Activated CD4-positive, alpha-beta T cell treated with anti-CD3 and anti-CD28 coated beads, Interleukin-10, Interleukin-2, amounts not matched to agents 100 ng/mL and 50 ng/mL, durations not matched to agents 16 hours and 8 hours (primary cell): ENCODE results near the gene MAFB.

Experiments used
- DNase-seq: peaks from one replicate; pipeline ENCODE4 v3.0.0-alpha.2; 2020

MAFB gene

DNA sequence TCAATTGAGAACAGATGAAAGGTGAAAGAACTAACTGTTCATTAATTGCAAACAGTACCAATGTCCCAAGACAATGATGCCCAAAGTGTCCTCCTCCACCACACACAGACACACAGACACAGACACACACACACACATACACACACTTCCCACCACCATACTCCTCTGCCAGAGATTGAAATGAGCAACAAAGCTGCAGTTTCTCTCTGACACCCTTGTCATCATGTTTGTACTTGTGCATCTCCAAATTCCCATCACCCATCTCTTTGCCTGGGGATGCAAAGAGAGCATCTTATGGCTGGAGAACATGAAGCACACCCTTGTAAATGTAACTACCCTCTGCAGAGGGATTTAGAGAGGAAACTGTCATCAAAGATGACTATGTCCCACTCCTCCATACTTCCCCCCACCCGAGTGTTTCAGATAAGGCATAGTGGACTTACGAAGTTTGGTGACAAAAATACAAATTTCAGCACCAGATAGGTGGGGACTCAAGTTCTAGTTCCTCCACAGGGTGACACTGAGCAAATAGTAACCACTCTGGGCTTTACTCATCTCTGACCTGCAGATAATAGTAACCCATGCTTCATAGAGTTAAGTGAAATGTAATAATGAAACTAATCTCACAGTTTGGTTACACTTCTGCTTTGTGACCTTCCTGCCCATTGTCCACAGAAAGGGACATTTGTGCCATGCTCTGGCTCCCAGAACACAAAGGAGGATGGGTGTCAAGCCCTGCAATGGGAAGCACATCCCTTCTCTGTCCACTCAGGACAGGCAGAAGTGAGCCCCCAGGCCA is 8.7 kb downstream of the MAFB start:
- DNase-seq: no peak

DNA sequence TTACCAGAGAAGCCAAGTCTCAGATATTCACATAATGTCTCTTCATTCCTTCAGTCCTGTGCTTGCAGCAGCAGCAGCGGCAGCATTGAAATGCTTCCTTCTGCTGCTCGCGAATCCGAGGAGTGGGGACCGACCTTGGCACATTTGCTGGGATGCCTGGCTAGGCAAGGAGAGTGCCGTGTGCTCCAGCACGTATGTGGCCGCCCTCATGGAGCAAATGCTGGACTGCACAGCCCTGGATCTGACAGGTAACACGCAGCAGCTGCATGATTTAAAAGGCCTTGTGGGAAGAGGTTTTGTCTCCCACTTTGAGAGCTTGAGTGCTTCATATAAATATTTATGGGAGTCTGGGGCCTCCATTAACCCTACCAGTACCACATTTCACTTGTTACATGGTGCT is 9.9 kb downstream of the MAFB start:
- no peak for DNase-seq

DNA sequence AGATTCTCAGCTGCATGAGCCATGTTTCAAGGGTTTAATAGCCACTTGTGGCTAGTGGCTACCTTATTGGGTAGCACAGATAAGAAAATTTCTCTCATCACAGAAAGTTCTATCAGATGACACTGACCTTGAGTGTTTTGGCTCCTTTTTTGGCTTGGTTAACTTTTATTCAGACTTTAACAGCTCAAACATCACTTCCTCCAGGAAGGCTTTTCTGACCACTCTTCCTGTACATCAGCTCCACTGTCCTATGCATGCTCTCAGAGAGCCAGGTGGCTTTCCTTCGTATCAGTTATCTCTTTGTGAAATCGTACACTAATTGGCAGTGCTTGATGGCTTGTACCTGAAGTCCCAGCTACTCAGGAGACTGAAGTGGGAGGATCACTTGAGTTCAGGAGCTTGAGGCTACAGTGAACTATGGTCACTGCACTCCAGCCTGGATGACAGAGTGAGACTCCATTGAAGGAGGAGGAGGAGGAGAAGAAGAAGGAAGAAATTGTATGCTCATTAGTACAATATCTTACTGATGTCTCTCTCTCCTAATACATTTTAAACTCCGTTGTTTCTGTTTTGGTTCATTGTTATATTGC is 10.7 kb downstream of the MAFB start:
- no peak for DNase-seq

DNA sequence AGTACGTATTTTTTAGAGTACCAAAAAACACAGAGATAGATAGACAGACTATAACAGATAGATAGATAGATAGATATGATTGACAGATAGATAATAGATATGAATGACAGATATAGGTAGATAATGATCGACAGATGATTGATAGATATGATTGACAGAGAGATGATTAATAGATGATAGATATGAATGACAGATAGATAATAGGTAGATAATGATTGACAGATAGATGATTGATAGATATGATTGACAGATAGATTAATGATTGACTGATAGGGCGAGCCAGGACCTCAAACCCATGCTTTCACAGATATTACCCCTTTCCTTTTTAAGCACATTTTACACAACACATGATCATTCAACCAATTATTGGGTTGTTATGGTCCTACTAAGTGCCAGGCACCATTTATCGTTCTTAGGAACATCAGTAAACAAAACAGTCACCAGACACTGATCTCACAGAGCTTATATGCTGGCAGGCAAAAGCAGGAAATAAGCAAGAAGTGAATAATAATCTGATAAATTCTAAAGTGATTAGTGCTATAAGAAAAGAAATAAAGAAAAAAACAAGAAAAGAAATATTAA is 11.6 kb downstream of the MAFB start:
- DNase-seq: no peak

DNA sequence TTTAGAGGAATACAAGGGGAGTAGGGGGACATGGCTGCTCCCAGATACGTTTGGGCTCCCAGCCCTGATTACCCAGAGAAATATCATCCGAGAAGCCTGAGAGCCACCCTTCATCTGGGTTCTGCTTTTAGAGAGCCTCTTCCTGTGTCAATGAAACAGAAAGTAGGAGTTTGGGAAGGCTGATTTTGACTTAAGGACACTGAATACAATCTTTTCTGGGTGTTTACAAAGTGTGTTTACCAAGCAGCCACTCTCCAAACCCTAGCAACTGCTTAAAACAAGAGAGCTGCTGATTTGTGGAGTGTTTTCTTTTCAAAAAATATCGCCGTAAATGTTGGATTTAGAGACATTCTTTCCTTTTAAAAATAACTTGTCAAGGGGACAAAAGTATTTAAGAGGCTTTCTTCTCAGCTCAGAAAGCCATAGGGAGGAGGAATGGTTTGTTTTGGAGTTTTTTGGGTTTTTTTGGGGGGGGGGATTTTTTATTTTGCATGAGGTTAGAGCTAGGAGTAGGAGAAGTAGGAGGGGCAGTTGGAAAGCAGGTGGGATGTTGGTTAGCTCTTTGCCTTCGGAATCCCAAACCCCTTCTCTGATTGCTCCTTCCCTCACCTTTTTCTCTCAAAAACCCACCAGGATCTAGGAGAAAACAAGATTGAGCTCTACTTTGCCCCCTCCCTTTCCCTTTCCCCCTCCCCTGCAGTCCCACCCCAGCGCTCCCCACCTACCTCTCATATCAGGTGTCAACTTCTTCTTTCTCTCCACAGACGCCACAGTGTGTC is 12.4 kb downstream of the MAFB start:
- no peak for DNase-seq

DNA sequence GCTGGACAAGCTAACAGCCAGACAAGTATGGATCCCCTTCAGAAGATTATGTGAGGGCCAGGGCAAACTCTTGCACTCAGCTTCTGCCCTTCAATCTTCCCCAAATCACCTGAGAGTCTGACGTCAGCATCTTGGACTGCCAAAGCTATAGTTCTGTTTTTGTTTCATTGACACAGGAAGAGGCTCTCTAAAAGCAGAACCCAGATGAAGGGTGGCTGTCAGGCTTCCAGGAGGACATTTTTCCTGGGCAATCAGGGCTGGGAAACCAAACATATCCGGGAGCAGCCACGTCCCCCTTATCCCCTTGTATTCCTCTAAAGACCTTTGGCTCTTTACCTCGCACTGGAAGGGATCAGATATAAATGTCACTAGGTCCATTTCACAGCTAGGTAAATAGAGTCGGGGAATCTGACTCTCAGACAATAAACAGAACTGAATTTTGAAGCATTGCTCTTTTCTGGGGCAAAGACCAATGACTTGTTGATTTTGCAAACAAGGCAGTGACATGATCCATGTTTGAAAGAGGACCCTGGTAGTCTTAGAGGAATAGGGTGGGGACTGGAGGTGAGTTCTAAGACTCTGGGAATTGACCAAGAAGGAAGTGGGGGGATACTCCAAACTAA is 13.3 kb downstream of the MAFB start:
- DNase-seq: no peak

DNA sequence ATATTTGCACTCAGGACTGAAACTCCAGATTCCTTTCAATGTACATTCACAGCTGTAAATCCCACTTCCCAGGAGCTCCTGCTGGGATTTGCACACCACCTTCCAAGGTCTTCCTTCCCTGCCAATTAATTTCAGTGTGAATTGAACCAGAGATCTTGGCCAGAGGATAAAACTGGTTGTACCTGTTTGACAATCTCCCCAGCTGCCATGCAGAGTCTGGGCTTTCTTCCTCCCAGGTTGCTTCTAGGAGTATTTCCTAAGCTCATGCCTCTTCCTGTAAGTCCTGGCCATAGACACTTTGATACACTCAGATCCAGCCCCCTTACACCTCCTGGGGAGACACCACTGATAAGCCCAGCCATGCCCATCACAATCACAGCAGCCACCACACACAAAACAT is 15.6 kb downstream of the MAFB start:
- DNase-seq: no peak

DNA sequence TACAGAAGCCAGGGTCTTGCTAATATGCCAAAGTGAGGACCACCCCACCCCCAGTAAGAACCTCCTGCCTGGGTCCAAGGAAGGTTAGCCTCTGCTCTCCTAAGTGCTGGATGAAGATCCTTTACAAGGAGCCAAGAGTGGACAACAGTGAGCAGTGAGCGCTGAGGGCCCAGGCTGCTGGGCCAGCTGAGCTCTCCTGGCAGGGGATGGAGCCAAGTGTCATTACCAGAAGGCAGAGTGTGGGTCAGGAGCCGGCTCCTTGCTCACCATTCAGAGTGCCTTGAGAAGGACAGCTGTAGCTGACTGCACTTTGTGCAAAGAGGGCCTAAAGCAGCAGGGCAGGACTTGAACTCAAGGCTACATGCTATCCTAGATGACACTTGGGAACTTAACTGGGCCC is 16.9 kb downstream of the MAFB start:
- no peak for DNase-seq

DNA sequence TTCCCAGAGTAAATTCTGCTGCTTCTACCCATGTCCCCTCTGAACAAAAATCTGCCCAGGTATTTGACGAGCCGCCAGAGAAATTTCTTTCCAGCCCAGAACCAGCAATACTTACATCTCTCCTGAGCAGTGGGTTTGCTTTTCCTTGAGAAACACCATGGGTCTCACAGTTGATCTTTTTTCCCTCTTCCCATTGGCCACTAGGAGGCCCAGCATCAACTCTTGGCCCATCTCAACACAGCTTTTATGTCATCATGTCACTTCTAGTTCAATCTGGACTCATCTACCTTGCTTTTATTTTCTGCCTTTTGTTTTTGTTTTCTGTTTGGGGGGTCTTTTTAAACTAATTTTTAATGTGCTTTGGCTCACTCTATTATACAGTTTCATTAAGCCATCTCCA is 18.8 kb downstream of the MAFB start:
- no peak for DNase-seq

DNA sequence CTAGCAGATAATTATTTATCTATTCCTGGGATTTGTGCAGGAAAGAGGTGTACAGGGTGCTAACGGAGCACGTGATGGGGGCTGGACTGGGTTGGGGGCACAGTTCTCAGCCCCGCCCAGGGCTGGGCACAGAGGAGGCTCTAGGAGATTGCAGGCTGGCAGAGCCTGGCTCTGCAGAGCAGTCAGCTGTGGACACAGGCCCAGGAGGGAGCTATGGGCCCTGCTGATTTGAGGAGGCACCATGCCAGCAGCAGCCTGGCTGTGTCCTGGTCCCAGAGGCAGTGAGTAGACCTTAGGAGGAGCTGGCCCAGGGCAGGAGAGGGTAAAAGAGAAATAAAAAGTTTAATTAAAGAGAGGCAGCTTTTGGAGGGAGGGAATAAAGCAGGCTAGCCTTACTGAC is 19.3 kb downstream of the MAFB start:
- no peak for DNase-seq

DNA sequence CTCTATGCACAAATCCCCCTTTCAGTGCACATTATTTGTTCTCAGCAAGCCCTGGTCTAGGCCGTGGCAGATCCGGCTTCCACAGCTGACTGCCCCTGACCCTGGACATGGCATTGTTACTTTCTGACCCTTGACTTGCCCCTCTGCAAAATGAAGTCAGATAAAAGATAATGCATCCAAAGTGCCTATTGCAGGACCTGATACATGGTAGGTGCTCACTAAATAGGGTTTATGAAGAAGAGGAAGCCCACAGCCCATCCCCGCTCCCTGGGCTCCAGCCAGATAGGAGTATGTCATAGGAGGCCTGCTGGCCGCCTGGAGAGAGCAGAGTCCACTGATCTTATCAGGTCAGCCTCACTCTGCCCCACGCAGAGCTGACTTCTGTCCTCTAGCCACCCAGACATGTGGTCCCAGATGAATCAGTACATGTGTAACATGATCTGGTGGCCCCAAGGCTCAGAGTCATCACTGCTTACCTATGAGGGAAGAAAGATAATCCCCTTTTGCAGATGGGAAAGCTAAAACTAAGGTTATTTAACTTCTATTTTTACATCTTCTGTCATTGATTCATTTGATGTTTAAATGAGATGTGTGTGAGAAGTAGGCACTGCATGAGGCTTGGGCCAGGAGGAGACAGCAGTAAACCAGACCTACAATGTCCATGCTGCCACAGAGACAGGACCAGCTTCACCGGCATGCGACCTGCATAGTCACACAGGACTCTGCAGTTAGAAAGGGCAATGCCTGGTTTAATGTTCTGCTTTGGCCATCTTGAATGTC is 20.4 kb downstream of the MAFB start:
- DNase-seq: no peak

DNA sequence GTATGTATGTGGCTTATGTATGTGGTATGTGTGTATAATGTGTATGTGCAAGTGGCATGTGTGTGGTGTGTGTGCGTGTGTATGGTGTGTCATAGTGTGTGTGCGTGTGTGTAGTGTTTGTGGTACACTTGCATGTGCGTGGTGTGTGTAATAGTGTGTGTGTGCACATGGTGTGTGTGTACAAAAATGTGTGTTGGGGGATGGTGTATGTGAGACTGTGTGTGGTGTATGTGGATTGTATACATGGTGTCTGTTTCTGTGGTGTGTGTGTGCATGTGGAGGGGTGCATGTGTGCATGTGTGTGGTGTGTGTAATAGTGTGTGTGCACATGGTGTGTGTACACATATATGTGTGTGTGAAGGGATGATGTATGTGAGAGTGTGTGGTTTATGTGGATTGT is 21.5 kb downstream of the MAFB start:
- DNase-seq: no peak

DNA sequence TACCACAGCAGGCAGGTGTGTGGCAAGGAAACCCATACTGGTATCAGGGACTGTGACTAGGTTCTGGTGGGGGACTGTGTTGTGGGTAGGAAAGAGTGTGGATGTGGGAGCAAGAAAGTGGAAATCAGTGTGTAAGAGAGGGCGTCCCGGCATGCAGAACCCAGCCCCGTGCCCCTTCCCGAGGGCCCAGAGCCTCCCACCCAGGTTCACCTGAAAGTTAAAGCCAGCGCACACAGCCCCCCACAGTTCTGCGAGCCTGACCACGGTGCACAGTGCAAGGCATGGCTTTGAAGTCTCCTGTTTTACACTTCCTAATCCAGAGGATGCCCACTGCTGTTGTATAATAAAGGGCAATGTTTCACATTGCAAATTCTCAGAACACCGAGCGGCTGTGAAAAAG is 22.7 kb downstream of the MAFB start:
- DNase-seq: no peak

DNA sequence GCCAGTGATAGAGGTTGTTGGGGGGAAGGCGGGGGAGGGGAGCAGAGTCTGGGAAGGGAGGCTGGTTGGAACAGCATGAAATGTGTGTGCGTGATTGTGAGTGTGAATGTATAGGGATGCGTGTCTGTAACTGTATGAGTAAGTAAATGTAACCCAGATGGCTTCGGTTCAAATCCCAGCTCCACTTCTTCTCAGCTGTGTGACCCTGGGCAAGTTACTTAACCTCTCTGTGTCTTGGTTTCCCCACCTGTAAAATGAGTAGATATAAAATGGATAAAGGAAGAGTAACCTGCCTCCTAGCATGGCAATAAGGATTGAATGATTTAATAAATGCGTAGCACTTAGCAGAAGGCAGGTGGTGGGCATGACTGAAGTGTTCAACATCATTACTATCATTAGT is 24.1 kb downstream of the MAFB start:
- no peak for DNase-seq

DNA sequence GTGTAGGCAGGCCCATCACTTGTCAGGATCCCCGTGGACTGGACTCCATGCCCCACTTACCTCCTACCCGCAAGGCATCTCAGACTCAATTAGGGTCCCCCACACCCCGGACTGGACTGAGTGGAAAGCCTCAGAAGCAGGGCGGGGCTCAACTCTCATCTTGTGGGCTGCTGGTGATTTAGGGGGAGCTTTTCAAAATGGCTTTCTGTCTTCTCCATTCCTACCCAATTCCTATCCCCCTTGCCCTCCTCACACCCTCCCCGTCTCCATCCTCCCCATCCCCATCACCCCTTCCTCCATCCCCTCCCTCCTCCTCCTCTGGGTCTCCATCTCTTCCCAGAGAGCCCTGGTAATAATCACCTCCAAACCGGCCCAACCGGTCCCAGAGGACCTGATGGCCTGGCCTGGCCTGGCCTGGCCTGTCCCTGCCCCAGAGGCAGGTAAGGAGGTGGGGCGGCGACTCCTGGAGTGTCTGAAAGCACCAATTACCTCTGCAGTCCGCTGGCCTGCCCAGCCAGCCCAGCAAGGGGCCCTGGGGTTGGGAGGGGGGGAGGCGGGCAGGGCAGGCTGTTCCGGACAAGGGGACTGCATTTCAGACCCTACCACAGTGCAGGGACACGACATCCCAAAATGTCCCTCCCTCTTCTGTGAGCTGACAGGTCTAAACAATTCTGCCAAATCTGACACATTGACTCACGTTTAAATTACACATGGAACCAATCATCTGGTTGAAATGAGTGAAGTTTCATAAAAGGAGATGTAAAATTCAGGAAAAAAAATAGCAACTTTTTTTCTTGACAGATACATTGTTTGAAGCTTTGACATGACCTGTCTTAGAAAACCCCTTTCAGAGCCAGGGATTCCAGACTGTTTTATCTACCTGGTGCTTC is 24.8 kb downstream of the MAFB start:
- no peak for DNase-seq

DNA sequence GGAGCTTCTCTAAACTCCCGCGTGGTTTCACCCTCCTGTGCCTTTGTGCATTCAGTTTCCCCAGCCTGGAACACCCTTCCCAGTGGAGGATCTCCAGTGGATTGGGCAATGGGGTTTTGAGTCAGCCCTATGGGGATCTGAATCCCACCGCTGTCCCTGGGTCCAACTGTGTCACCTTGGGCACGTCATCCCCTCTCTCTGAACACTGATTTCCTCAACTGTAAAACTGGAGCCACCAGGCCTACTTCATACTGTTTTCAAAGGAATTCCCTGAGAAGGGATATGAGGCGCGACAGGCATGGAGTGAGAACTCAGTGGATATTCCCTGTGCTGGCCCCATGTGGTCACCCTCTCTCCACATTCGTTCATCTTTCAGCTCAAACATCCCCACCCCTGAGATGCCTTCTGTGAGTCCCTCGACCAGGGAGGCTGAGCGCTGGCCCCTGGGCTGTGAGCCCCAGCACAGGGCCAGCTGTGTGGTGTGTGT is 25.7 kb downstream of the MAFB start:
- no peak for DNase-seq

DNA sequence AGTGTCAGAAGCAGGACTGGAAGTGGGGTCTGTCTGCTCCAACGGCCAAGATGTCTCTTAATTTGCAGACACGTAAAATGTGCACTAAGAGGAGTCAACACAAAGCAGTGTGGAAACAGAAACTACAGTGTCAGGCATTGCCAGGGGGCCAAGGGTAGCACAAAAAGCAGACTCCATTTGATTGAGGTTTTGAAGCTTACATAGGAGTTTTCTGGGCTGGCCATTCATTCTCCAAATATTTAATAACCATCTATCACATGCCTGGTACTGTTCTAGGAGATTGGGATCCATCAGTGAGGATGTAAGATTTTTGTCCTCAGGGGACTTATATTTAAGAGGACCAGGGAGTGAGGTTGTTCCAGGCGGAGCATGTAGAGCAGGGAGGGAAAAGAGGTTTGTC is 29.5 kb downstream of the MAFB start:
- no peak for DNase-seq

DNA sequence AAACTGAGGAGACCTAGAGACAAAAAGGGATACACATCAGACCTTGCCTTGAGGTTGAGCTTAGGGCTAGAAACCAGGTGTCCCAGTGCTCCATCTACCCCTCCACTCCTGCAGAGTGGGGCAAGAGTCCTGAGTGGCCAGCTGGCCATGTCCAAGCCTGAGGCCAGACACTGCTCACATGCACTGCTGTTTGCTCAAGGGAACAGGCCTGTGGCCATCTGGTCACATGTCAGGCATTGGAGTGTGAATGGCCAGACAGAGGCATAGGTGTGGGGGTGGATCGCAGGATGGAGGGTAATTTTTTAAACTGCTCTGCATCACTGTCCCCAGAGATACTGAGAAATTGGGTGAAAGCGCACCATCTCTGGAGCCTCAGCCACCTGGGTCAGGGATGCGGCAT is 30.5 kb downstream of the MAFB start:
- no peak for DNase-seq

DNA sequence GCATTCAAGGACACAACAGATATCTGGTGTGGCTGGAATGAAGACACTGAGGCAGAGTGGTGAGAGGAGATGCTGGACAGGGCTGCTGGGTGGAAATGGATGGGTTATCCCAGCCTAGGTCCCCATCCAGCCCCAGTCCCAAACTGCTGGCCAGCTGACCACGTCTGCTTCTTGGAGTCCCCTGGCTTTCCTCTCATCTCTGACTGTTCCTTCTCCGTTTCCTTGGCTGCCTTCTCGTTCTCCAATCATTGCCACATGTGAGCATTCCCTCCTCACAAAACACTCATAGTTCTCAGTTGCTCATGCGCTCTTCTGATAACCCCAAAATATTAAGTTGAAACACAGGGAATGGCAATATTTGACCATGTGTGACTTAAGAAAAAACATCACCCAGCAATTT is 31.5 kb downstream of the MAFB start:
- DNase-seq: no peak

DNA sequence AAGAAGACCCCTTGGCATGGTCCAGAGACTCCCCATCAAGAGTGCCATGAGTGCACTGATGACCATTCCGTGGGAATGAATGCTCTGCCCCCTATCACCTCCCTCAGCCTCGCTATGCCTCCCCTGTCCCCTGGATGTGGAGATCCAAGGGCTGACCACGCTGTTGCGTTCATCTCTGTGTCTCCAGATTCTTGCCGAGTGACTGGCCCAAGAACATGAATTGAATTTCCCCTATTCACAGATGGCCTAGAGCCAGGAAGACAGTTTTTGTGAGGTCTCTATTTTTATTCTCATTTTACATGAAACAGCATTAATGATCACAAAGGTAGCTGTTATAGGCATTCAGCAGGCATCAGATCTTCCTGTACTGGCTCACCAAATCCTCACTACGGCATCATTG is 33.6 kb downstream of the MAFB start:
- no peak for DNase-seq

DNA sequence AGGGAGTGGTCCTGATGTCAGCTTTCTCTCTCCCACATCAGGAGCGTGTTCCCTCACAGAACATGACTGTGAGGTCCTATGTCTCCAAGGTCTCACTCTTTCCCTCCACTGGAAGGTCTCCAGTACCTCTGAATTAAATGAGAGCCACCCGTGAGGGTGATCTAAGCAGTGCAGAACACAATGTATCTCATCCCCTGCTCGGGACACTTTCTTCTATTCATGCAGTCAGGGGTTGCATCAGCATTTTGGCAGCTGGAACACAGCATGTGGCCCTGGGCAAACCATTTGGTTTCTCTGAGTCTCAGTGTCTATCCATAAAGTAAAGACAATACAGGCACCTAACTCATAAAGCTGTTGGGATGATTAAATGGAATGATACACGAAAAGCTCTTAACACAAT is 34.2 kb downstream of the MAFB start:
- DNase-seq: no peak
